ENCODE results near the gene ERFL.

ERFL gene

GRCh38 chr19:41907994-41908615, 20.1 kb downstream of the ERFL start:
- Histone ChIP-seq H3K27me3 (ENCODE audit: insufficient read depth, low read length, poor library complexity) (no peaks in the 10 kb centered on the region), H3K4me1 (ENCODE audit: insufficient read depth, low read length) (no peaks in the 10 kb centered on the region), H3K4me2 (ENCODE audit: insufficient read depth, low read length) (no peak overlapping the region), H3K36me3 (ENCODE audit: insufficient read depth, low read length) (peaks cover 69% of the 10 kb centered on the region), H3K4me3 (ENCODE audit: low read depth in 1 of 2, low read length in 2 of 2) (no peak overlapping the region), H3K79me2 (ENCODE audit: insufficient read depth, low read length) (no peaks in the 10 kb centered on the region), H3K27ac (ENCODE audit: low read length) (no peak overlapping the region), H3K9me3 (ENCODE audit: insufficient read depth, low read length, severe bottlenecking) (no peaks in the 10 kb centered on the region), H4K20me1 (ENCODE audit: insufficient read depth, low read length) (peaks cover 56% of the 10 kb centered on the region), H3K9ac (ENCODE audit: low read depth, low read length) (no peak overlapping the region), H2AFZ (ENCODE audit: low read depth, low read length) (no peak overlapping the region)
- DNase-seq (no peak), ATAC-seq (ENCODE audit: insufficient read depth, low read depth) (no peak)
- TF ChIP-seq CTCF (IDR thresholded peaks at IDR 0.05; ENCODE audit: borderline replicate concordance, extremely low read depth, low read length, poor library complexity, severe bottlenecking) (no peak), EZH2 (IDR thresholded peaks at IDR 0.05; ENCODE audit: borderline replicate concordance, low read depth, low read length, severe bottlenecking) (no peak)

GRCh38 chr19:41906916-41907680, 21.2 kb downstream of the ERFL start:
- DNase-seq (no peak), ATAC-seq (ENCODE audit: insufficient read depth, low read depth) (no peak)
- TF ChIP-seq EZH2 (IDR thresholded peaks at IDR 0.05; ENCODE audit: borderline replicate concordance, low read depth, low read length, severe bottlenecking) (no peak), CTCF (IDR thresholded peaks at IDR 0.05; ENCODE audit: borderline replicate concordance, extremely low read depth, low read length, poor library complexity, severe bottlenecking) (no peak)
- no peak overlapping the region for H3K4me2 ChIP-seq (ENCODE audit: insufficient read depth, low read length)
- H4K20me1 ChIP-seq (ENCODE audit: insufficient read depth, low read length): peaks cover 57% of the 10 kb centered on the region
- H3K4me3 ChIP-seq (ENCODE audit: low read depth in 1 of 2, low read length in 2 of 2): no peak overlapping the region
- H3K36me3 ChIP-seq (ENCODE audit: insufficient read depth, low read length): peaks cover 79% of the 10 kb centered on the region
- H3K79me2 ChIP-seq (ENCODE audit: insufficient read depth, low read length): no peaks in the 10 kb centered on the region
- H3K9me3 ChIP-seq (ENCODE audit: insufficient read depth, low read length, severe bottlenecking): no peaks in the 10 kb centered on the region
- no peak overlapping the region for H2AFZ ChIP-seq (ENCODE audit: low read depth, low read length)
- H3K4me1 ChIP-seq (ENCODE audit: insufficient read depth, low read length): no peaks in the 10 kb centered on the region
- H3K27ac ChIP-seq (ENCODE audit: low read length): no peak overlapping the region
- H3K9ac ChIP-seq (ENCODE audit: low read depth, low read length): no peak overlapping the region
- H3K27me3 ChIP-seq (ENCODE audit: insufficient read depth, low read length, poor library complexity): no peaks in the 10 kb centered on the region

GRCh38 chr19:41906271-41906670, 22.0 kb downstream of the ERFL start:
- TF ChIP-seq CTCF (IDR thresholded peaks at IDR 0.05; ENCODE audit: borderline replicate concordance, extremely low read depth, low read length, poor library complexity, severe bottlenecking) (no peak), EZH2 (IDR thresholded peaks at IDR 0.05; ENCODE audit: borderline replicate concordance, low read depth, low read length, severe bottlenecking) (no peak)
- H3K9ac ChIP-seq (ENCODE audit: low read depth, low read length): no peak overlapping the region
- H3K4me3 ChIP-seq (ENCODE audit: low read depth in 1 of 2, low read length in 2 of 2): no peak overlapping the region
- DNase-seq (no peak), ATAC-seq (ENCODE audit: insufficient read depth, low read depth) (no peak)
- peaks cover 56% of the 10 kb centered on the region for H4K20me1 ChIP-seq (ENCODE audit: insufficient read depth, low read length)
- no peak overlapping the region for H2AFZ ChIP-seq (ENCODE audit: low read depth, low read length)
- H3K27ac ChIP-seq (ENCODE audit: low read length): no peak overlapping the region
- H3K9me3 ChIP-seq (ENCODE audit: insufficient read depth, low read length, severe bottlenecking): no peaks in the 10 kb centered on the region
- no peaks in the 10 kb centered on the region for H3K79me2 ChIP-seq (ENCODE audit: insufficient read depth, low read length)
- peaks cover 87% of the 10 kb centered on the region for H3K36me3 ChIP-seq (ENCODE audit: insufficient read depth, low read length)
- H3K4me1 ChIP-seq (ENCODE audit: insufficient read depth, low read length): no peaks in the 10 kb centered on the region
- no peak overlapping the region for H3K4me2 ChIP-seq (ENCODE audit: insufficient read depth, low read length)
- no peaks in the 10 kb centered on the region for H3K27me3 ChIP-seq (ENCODE audit: insufficient read depth, low read length, poor library complexity)
